Dedifferentiated amniotic fluid mesenchymal stem cell (primary cell): Measurements from ENCODE around the gene MYO16.

ENCODE experiments used
- DNase-seq: peaks from one replicate; pipeline ENCODE4 v3.0.0-alpha.2; 2016; ENCODE audit errors: extremely low spot score

Gene MYO16

DNA sequence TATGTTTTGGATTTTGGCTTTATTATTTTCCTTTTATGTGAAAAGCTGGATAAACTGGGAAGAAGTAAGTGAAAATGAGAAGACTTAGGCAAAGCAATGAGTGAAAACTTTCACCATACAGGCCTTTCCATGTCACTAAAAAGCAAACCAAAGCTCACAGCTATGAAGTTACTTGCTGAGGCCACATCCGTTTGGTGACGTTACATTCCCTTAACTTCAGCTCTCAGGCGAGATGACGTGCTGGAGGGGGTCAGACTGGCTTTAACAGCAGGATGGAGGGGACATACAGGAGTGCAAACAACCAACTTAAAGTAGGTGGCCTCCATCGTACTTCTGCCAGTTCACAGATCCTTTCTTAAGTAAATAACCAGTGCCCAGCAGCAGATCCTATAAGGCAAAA, 522.3 kb downstream of the MYO16 start:
- no peak for DNase-seq

DNA sequence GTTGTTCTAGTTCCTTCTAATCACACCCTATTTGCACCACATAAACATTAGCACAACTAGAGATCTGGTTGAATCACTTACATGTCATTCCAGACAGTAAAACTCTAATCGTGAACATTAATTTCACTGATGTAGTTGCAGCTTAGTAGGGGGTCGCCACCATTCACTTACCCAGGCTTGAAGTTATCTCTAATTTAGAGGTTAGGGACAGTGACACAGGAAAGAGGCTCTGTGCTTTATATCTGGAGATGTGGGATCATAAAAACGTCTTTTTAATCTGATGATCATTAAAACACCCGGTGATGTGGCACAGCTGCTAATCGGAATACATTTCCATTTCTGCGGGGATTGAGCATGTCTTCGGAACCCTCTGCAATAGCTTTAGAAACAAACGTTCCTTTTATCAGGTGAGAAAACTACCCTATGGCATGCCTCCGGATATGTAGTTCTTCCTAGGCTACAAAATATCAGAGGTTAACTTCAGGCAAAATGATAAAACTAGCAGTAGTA, 523.0 kb downstream of the MYO16 start:
- DNase-seq = no peak

DNA sequence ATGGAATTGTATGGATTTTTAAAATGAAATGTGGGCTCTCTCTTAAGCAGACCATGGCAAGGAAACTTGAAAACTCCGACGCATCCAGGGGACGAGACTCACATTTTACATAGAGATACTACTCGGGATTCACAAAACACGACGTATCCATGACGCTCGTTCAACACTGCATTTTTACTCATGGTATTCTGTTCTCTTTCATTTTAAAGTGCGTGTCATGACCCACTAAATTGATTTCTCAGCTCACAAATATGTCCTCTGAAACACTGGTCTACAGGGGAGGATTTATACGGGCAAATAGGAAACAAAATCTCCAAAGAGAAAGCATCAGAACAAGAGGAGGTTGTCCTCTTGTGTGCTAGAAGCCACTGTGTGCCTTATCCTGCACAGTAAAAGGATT, 523.5 kb downstream of the MYO16 start:
- DNase-seq = no peak

DNA sequence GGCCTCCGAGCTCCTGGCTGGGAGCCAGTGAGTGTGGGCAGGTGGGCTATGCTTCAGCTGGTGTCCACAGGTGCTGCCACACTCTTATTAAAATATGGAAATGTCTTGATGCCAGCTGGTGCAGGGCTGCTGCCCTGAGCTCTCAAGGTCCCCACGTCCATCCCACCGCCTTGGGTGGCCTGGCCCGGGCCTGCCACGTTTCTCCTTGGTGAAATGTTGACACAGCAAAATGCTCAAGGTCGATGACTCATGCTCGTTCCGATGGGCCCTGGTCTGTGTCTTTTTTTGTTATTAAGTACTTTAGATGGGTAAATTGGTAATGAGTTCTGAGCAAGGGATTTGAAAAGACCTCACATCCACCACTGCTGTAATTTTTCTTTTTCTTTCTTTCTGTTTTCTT, 524.7 kb downstream of the MYO16 start:
- no peak for DNase-seq

DNA sequence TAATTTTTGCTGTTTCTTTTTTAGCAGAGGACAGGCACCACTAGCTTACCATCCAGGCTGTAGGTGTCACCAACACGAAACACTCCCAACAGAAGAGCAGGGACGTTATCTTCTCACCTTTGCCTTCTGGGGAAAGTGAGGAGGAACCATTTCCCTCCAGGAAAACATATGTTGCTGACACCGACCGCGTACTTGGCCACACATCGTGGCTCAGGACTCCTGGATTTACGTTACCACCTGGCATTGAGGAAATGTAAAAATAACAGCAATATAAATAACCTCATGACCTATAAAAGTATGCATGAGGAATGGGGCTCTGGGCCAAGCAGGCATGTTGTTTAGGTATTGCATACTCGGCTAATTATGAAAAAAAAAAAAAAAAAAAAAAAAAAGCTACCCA, 525.1 kb downstream of the MYO16 start:
- no peak for DNase-seq

DNA sequence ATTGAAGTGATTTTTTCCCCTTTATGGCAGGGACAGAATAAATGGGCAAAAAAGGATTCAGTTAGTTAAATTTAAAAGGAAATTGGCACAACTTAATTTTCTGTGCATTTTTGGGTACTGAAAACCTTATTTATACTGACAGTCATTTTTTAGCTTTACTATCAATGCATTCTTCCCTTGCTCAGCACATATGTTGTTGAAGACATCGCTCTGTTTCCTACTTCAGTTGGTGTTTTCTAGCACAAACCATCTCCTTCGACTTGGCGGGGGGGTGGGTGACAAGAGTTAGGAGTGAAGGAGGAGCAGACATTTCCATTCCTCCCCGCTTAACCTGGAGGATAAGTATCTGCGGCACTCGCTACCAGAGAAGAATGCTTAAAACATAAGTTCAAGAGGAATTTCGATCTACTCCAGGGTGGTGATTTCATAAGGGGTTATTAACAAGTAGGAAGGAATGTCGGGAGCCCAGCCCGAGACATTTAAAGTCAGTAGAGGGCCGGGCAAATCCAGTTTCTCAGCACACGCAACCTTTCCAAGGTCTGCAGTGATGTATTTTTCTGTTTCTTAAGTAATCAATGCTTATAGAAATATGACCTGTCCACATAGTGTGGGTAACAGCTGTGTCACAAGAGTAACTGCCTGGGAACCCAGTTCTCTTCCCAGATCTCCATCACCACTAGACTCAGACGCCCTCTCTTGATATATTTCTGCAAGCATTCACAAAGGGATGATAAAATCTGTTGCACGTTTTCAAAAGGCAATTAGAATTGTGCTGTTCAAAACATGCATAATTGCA, 525.8 kb downstream of the MYO16 start:
- no peak for DNase-seq

DNA sequence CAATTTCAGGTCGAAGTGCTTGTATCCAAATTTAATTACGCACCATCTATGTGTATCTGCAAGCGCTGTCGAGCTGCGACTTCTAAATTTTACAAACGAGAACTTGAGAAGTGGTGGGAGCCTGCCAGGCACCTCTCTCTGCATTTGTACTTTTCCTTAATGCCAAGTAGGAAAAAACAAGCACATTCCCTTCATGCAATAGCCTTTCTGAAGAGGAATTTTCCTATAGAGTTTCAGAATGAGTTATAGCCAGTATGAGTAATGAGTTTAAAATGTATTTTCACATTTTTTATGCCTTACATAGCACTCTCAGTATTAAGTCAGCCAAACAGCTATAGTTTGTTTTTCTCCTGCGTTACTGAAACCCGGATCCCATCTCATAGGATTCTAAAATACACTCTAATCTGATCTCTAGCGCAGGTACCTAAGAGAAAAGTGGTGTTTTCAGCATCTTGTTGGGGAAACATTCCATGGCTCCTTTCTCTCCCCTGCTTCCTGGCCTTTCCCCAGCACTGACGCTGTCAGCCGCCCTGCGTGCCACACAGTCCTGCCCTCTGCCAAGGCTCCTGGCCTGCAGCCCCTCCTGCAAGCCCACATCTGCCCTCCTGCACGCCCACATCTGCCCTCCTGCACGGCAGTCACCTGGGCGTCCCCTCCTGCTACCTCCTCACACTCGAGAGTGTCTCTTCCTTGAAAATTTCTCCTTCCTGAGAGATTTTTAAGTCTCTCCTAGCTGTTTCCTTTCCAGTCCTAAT, 526.9 kb downstream of the MYO16 start:
- DNase-seq = peak; percentile 93

DNA sequence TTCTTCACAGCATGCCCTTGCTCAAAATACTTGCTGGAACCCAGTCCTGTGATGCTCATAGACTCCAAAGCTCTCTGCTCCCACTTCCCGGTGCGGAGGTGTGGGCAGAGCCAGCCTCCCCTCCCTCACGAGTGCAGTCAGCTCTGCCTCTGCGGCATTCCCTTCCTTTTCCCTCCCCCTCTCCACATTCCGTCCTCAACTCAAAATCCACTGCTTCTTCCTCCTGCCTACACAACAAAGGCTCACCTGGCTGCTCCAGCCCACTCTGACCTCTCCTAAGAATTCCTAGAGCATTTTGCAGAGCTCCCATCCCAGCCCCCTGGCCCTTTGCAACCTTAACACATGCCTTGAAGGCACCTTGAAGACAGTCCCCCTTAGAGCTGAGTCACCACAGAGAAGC, 527.9 kb downstream of the MYO16 start:
- DNase-seq = no peak

DNA sequence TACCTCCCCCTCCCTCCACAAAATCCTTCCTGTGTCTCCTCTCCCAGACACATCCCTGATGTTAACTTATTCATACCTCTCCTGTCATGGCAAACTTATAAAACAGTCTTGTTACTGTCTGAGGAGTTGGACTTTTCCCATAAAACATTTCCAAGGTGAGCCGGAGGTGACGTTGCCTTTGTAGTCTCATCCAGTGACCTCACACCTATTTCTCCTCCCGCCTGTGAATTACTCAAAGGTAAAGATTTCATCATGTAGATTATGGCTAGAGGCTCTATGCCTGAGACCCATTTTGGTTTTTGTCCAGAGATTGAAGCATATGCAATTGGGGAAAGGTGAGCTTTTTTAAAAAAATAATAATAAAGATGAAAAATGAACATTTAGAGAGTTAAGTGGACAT, 529.0 kb downstream of the MYO16 start:
- no peak for DNase-seq

DNA sequence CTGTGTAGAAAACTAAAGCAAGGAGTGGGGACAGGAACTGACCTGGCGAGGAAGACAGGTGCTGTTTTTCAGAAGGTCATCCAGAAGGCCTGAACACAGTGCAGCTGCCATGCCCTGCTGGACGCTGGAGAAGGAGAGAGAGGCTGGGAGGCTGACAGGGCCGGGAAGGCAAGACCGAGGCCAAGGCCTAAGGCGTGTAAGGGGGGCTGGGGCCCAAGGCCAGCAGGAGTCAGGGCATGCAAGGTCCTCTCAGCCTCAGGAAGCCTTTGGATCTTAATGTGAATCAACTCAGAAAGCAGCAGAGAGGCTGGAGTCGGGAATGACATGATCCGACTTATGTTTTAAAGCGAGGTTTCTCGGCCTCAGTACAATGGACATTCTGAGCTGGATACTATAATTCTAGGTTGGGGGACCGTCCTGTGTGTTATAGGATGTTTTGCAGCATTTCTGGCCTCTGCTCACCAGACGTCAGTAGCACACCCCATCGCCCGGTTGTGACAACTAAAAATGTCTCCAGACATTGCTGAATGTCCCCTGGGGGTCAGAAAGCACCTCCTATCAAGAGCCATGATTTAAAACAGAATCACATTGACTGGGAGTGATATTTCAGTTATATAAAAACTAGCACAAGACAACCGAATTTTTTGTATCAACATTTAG, 530.4 kb downstream of the MYO16 start:
- DNase-seq = no peak

DNA sequence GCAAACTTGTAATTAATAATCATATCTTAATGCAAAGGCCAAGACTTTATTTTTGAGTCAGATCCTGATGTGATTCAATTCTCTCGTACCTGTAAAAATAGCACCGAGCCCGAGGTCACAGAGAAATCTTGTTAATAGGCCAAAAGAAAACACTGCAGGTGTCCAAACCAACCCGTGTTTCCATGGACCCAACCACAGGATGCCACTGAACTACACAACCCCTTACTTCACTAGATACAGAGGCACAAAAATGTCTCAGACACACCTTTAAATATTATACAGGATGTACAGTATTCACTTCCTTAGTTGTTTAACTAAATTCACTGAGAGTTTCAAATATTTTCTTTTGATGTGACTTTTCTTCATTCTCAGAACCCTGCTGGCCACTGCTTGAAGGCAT, 530.9 kb downstream of the MYO16 start:
- no peak for DNase-seq

DNA sequence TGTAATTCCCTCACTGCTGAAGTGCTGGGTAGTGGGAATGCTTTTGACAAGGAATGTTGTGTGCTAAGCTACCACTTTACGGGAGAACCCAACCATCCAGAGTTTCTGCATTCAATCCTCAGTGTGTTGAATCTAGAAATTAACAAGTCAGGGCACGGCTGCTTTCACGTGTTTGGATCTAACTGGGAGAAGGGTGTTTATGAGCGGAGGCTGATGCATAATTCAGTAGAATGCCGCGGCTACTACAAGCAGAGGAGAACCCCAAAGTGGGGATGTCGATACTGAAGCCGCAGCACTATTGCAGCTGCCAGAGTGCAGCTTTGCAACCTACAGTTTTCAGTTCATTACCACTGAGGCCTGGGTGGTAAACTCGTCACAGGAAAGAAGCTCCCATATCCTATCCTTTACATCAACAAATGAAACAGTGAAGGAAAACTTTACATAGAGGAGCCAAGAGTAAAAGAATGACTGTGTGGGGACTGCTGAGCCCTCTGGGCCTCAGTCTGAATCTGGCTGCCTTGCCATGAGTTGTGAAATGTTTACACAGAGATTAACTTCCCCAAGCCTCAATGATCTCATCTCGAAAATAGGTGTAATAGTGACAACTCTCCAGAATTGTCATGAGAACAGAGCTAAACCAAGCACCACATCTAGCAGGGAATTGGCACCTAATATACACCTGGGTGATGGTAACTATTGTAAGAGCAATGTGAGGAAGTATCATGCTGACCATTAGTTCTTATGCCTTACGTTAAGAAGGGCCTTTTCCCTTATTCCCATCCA, 531.7 kb downstream of the MYO16 start:
- no peak for DNase-seq

DNA sequence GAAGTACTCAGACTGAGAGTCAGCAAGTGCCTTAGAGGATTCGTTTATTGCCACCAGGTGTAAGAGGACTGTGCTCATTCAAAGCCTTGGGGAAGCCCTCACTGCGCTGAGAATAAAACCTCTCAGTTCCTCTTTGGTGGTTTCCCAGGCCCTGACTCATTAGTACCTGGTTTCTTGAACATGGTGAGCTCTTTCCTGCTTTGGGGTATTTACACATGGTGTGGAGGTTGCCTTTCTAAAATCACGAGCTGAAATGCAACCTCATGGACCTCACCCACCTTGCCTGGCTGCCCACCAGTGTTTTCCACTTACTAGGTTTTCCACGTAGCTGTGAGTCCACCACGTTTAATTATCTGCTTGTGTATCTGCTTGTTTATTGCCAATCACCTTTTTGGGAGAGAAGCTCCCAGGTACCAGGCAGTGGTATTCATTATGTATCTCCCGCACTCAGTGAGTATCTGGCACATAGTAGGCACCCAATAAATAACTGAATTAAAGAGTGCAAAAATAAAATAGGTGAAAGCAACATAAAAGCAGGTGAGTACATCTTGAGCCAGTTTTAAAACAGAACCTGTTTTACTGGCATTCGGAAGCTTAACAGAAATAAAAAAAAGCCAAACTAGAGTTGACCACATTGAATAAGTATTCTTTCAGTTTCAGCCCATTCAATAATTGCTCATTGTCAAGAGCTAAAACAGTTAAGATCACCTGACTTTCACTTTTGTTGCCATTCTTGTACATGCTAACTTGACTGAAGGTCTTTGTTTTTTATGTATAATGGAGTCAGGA, 533.0 kb downstream of the MYO16 start:
- no peak for DNase-seq

DNA sequence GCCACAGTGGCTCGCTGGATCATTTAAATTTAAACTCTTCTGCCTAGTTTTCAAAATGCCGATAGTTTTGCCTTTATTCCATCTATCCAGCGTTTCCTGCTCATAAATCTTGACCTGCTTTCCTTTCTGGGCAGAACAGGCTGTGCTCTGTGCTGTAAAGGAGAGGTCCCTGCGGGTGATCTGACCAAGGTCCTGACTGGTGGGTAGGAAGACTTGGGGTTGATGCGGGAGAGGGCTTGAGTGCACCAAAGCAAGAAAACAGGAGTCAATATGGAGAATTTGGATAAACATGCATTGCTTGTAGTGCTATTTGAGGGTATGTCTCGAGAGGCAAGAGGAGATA, 533.6 kb downstream of the MYO16 start:
- DNase-seq = no peak

DNA sequence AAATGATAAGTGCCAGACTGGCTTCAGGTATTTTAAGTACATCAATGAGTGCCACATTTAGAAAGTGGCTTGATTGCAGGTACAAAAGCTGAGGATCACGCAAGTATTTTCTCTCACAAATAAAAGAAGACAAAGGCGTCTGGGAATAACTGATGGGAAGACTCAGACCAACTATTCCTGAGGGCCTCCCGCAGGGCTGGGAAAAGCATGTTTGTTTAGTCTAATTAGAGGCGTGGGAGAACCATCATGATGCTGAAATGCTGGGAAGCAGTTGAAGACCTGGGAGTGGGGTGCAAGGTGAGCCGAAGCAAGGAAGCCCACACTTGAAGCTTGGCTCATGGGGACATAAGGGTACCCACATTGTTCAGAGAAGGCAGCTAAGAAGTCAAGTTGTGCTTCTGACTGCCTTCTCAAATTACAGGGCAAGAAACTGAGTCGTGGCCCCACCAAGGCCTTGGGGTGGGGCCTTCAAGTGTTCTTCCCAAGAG, 536.0 kb downstream of the MYO16 start:
- DNase-seq = no peak

DNA sequence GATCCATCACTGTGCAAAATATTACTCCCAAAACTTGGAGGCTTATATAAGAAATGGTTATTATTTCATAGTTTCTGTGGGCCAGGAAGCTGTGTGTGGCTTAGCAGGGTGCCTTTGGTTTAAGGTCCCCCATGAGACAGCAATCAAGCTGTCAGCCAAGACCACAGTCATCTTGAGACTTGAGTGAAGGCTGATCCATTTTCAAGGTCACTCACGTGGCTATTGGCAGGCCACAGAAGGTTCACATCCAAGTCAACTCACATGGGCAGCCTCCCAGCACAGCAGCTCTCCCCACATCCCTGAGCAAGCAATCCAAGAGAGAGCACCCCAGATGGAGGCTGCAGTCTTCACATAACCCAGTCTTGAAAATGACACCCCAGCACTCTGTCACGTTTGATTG, 537.4 kb downstream of the MYO16 start:
- no peak for DNase-seq

DNA sequence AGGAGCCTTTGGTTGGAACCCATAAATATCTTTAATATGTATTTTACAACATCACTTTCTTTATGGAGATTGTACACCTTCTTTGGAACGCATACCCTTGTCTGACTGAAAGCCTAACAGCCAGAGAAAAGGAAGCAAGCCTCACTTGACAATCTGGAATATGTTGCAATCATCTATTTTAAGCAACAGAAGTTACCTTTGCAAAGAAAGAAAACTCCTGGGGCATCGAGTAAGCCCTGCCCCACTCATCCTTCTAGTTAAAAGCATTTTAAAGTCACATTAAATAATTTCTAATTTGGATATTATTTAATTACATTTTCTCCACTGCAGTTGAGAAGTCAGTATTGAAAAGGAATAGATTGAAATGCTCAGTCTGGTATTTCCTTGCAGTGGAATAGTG, 542.7 kb downstream of the MYO16 start:
- no peak for DNase-seq

DNA sequence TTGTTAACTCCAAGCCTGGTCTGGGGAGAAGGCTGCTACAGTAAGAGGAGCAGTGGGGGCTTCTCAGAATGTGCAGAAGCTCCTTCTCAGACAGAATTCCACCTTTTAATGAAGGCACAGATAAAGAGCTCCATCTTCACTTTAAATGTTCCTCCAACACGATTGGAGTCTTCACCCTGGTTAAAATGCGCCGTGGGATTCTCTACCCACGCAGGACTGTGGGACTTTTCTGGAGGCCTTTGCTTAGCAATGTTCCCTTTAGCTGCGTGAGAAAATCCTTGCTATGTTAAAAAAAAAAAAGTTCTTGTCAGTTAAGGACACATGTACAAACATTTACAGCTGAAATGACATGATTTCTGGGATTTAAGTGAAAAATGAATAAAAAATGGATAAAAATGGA, 546.3 kb downstream of the MYO16 start:
- DNase-seq = no peak

DNA sequence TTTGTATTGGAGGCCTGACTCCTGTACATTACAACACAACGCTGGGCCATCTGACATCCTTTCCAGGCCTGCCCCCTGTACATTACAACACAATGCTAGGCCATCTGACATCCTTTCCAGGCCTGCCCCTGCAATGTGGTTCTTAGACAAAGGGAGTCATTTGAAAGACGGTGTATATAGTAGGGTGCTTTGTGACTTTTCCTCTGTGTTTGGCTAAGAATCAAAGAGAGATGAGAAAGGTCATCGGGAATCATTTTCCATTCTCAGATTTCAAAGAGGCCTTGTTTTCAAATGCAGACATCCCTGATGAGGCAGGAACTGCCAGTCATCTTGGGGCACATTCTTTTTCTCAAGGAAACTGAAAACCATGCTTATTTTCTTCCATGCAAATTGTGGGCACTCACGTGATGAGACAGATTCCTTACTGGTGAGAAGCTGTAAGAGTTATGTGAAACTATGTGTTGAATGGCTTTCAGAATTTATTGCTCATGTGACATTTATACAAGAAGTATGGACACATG, 551.6 kb downstream of the MYO16 start:
- peak; percentile 89 for DNase-seq

DNA sequence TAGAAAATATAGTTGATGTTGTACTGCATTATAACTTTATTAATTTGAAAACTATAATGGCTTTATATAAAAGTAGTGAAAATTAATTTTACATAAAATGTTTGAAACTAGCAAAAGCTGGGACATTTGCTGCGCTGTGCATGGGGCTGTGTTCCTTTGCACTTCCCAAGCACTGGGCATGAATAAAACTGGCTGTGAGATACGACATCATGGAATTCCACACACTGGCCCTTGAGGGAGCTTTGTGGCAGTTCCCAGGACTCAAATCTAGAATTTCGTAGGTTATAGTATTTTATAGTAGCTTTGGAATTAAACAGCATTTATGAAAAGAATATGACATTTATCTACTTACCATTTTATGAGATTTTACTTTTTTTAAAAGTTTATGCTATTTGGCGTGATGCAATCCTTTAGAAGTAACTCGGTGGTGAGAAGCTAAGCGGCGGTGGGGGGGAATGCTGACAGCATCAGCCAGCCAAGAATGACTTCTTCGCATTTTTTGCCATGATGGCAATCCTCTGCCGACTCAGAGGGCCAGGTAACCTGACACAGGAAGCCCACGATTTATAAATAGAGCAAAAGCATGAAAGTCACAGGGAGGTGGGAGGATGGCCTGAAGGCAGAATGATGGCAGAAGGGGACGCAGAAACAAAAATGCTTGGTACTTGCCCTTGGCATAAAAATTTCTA, 553.5 kb downstream of the MYO16 start:
- no peak for DNase-seq
